K562 (cell line): ENCODE results near the gene DHX29.

Experiments used
- MXI1 ChIP-seq: IDR thresholded peaks from 2 replicates; pipeline ENCODE4 v1.6.1; 2011; ENCODE audit warnings: low read depth, mild to moderate bottlenecking, improper control_type of control experiment, low read length
- POLR2A ChIP-seq: fragments of 450-650 bp; conservative IDR thresholded peaks from 2 replicates; pipeline ENCODE4 v1.6.1; 2016
- SETDB1 ChIP-seq: IDR thresholded peaks from one replicate; pipeline ENCODE4 v1.6.1; 2012; ENCODE audit warnings: low read length, control low read depth, inconsistent platforms
- SRSF9 ChIP-seq: fragments of 200-400 bp; formaldehyde crosslinking; IDR thresholded peaks from 2 replicates; pipeline ENCODE4 v1.6.1; 2017; ENCODE audit warnings: low read depth, low read length, borderline replicate concordance
- ZNF445 ChIP-seq: fragments of 250-450 bp; sonication (Bioruptor Pico); IDR thresholded peaks from 2 replicates; pipeline ENCODE4 v1.4.0; 2020; ENCODE audit warnings: low read depth, mild to moderate bottlenecking, moderate library complexity
- TF ChIP-seq, protein P1 (sequence below): sonication (generic); formaldehyde crosslinking; IDR thresholded peaks from 2 replicates; pipeline ENCODE4 v1.8.1; 2023; ENCODE audit warnings: mild to moderate bottlenecking, missing genetic modification reagents
- TF ChIP-seq, protein P2 (sequence below): sonication (generic); formaldehyde crosslinking; IDR thresholded peaks from 2 replicates; pipeline ENCODE4 v1.8.0; 2023; ENCODE audit warnings: mild to moderate bottlenecking, missing genetic modification reagents
- TF ChIP-seq, protein P3 (sequence below), 3 experiments: IDR thresholded peaks in 2 of 3; conservative IDR thresholded peaks in 1 of 3; 2 replicates each; pipeline ENCODE4 v1.5.1; 2011 to 2012; ENCODE audit warnings: low read length in 3 of 3, mild to moderate bottlenecking in 3 of 3, control low read depth in 2 of 3, improper control_type of control experiment in 1 of 3, inconsistent platforms in 1 of 3, low read depth in 1 of 3, mixed read lengths in 1 of 3, moderate library complexity in 1 of 3; ENCODE audit not compliant: insufficient read depth in 2 of 3
- TF ChIP-seq, protein P4 (sequence below): sonication (generic); formaldehyde crosslinking; IDR thresholded peaks from 2 replicates; pipeline ENCODE4 v1.8.0; 2022; ENCODE audit warnings: missing genetic modification reagents, mild to moderate bottlenecking, borderline replicate concordance

DNA sequence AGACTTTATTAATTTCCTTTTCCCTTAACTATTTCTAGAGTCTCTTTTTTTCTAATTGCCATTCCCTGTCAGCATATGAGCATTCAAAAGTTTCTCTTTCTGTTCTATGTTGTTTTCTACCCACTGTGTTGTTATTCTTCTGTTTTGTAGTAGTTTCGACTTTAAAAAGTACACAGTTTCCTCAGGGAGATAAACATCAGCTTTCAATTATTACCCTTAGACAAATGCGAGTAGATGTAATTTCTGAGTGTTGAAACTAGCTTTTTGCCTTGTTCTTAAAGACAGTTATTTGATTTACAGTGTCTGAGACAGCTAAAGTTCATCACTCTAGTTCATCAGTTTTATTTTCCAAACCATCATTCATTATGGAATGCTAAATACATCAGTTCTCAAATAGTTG lies 19.8 kb upstream of the DHX29 start:
- no peak for TF ChIP-seq ZNF445 (CRISPR knock-in tag)
- TF ChIP-seq, protein P1, sequence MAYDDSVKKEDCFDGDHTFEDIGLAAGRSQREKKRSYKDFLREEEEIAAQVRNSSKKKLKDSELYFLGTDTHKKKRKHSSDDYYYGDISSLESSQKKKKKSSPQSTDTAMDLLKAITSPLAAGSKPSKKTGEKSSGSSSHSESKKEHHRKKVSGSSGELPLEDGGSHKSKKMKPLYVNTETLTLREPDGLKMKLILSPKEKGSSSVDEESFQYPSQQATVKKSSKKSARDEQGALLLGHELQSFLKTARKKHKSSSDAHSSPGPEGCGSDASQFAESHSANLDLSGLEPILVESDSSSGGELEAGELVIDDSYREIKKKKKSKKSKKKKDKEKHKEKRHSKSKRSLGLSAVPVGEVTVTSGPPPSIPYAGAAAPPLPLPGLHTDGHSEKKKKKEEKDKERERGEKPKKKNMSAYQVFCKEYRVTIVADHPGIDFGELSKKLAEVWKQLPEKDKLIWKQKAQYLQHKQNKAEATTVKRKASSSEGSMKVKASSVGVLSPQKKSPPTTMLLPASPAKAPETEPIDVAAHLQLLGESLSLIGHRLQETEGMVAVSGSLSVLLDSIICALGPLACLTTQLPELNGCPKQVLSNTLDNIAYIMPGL (CRISPR knock-in tag): no peak
- TF ChIP-seq, protein P2, sequence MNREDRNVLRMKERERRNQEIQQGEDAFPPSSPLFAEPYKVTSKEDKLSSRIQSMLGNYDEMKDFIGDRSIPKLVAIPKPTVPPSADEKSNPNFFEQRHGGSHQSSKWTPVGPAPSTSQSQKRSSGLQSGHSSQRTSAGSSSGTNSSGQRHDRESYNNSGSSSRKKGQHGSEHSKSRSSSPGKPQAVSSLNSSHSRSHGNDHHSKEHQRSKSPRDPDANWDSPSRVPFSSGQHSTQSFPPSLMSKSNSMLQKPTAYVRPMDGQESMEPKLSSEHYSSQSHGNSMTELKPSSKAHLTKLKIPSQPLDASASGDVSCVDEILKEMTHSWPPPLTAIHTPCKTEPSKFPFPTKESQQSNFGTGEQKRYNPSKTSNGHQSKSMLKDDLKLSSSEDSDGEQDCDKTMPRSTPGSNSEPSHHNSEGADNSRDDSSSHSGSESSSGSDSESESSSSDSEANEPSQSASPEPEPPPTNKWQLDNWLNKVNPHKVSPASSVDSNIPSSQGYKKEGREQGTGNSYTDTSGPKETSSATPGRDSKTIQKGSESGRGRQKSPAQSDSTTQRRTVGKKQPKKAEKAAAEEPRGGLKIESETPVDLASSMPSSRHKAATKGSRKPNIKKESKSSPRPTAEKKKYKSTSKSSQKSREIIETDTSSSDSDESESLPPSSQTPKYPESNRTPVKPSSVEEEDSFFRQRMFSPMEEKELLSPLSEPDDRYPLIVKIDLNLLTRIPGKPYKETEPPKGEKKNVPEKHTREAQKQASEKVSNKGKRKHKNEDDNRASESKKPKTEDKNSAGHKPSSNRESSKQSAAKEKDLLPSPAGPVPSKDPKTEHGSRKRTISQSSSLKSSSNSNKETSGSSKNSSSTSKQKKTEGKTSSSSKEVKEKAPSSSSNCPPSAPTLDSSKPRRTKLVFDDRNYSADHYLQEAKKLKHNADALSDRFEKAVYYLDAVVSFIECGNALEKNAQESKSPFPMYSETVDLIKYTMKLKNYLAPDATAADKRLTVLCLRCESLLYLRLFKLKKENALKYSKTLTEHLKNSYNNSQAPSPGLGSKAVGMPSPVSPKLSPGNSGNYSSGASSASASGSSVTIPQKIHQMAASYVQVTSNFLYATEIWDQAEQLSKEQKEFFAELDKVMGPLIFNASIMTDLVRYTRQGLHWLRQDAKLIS (CRISPR knock-in tag): no peak
- no peak for TF ChIP-seq MXI1
- TF ChIP-seq, protein P3, sequence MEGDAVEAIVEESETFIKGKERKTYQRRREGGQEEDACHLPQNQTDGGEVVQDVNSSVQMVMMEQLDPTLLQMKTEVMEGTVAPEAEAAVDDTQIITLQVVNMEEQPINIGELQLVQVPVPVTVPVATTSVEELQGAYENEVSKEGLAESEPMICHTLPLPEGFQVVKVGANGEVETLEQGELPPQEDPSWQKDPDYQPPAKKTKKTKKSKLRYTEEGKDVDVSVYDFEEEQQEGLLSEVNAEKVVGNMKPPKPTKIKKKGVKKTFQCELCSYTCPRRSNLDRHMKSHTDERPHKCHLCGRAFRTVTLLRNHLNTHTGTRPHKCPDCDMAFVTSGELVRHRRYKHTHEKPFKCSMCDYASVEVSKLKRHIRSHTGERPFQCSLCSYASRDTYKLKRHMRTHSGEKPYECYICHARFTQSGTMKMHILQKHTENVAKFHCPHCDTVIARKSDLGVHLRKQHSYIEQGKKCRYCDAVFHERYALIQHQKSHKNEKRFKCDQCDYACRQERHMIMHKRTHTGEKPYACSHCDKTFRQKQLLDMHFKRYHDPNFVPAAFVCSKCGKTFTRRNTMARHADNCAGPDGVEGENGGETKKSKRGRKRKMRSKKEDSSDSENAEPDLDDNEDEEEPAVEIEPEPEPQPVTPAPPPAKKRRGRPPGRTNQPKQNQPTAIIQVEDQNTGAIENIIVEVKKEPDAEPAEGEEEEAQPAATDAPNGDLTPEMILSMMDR (IDR thresholded peaks at IDR 0.05 in 2 of 3, conservative IDR thresholded peaks at IDR 0.05 in 1 of 3; ENCODE audit: insufficient read depth in 2 of 3, low read depth in 1 of 3, low read length in 3 of 3): no peak
- TF ChIP-seq SETDB1: no peak
- no peak for TF ChIP-seq POLR2A
- TF ChIP-seq SRSF9: no peak
- TF ChIP-seq, protein P4, sequence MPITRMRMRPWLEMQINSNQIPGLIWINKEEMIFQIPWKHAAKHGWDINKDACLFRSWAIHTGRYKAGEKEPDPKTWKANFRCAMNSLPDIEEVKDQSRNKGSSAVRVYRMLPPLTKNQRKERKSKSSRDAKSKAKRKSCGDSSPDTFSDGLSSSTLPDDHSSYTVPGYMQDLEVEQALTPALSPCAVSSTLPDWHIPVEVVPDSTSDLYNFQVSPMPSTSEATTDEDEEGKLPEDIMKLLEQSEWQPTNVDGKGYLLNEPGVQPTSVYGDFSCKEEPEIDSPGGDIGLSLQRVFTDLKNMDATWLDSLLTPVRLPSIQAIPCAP (CRISPR knock-in tag): no peak
